Natural killer cell (primary cell): ENCODE data around the gene ERBIN. TPM values are rescaled to one million over a fixed set of nuclear protein-coding genes. Genes with fewer than 3 reads are reported as not detected.

Experiments
- ATAC-seq, 3 donors: fragments of 150-1000 bp in 2 of 3; fragments of 200-7000 bp in 1 of 3; cut with Tn5 transposase; 1 replicate in 1 of 3; 2 replicates in 2 of 3; pipeline ENCODE4 v1.10.0; 2021; ENCODE audit warnings: mild to moderate bottlenecking in 2 of 3, moderate library complexity in 2 of 3
- DNase-seq, 2 donors: peaks; one replicate each; pipeline versions ENCODE4 v3.0.0 to v3.0.0-alpha.2; 2013 to 2021; ENCODE audit warnings: mixed read lengths in 1 of 2
- H3K27ac ChIP-seq: one replicate; pipeline ENCODE4 v1.5.1; 2013; ENCODE audit warnings: mild to moderate bottlenecking, low read length
- H3K27me3 ChIP-seq: one replicate; pipeline ENCODE4 v1.6.1; 2013; ENCODE audit warnings: low read length; ENCODE audit not compliant: control insufficient read depth, insufficient read depth
- H3K36me3 ChIP-seq: one replicate; pipeline ENCODE4 v1.6.1; 2013; ENCODE audit warnings: low read length; ENCODE audit not compliant: control insufficient read depth, insufficient read depth
- H3K4me1 ChIP-seq: one replicate; pipeline ENCODE4 v1.6.1; 2013; ENCODE audit warnings: low read length; ENCODE audit not compliant: control insufficient read depth, insufficient read depth
- H3K4me3 ChIP-seq: one replicate; pipeline ENCODE4 v1.5.1; 2013; ENCODE audit warnings: low read length
- H3K9me3 ChIP-seq: one replicate; pipeline ENCODE4 v1.6.1; 2013; ENCODE audit warnings: low read length; ENCODE audit not compliant: control insufficient read depth, insufficient read depth
- H3K27ac Mint-ChIP-seq, 2 donors: one replicate each; pipeline ENCODE4 v1.8.0; 2022; ENCODE audit warnings: mild to moderate bottlenecking in 2 of 2, mixed read lengths in 2 of 2, moderate library complexity in 1 of 2
- H3K27me3 Mint-ChIP-seq, 2 donors: one replicate each; pipeline ENCODE4 v1.8.0; 2022; ENCODE audit warnings: low read depth in 2 of 2, mixed read lengths in 2 of 2
- H3K36me3 Mint-ChIP-seq: one replicate; pipeline ENCODE4 v1.8.0; 2022; ENCODE audit warnings: mixed read lengths
- H3K4me1 Mint-ChIP-seq, 2 donors: one replicate each; pipeline ENCODE4 v1.8.0; 2022; ENCODE audit warnings: mixed read lengths in 2 of 2
- H3K4me3 Mint-ChIP-seq: one replicate; pipeline ENCODE4 v1.8.0; 2022; ENCODE audit warnings: mild to moderate bottlenecking, moderate library complexity, mixed read lengths
- H3K9me3 Mint-ChIP-seq, 2 donors: one replicate each; pipeline ENCODE4 v1.8.0; 2022; ENCODE audit warnings: mixed read lengths in 2 of 2
- CTCF ChIP-seq: fragments of 200-600 bp; IDR thresholded peaks from one replicate; pipeline ENCODE4 v1.8.0; 2022; ENCODE audit warnings: antibody characterized with exemption
- WGBS: methylation state at CpG from one replicate; pipeline ENCODE4 v1.1.7; 2013; ENCODE audit warnings: missing lambda C conversion rate; ENCODE audit not compliant: insufficient coverage; 5-methylcytosine and 5-hydroxymethylcytosine counted together
- intact Hi-C: fragments of 100-400 bp; cut with micrococcal nuclease; formaldehyde crosslinking; loops from one replicate; pipeline ENCODE4 v1.14.2; 2022
- total RNA-seq, 4 donors: library from RNA; stranded (reverse); fragments of 120-200 nt in 1 of 4; gene quantifications; one replicate each; pipeline versions ENCODE4 v1.2.3 to v1.2.4, GENCODE V29; 2013 to 2022

Gene ERBIN
- total RNA-seq, 3 donors from 2014 or later (not counting 1 experiment from before 2014, with no cell fraction given) = 153 to 171 (median 166) TPM

- Mint-ChIP-seq H3K9me3 (no peaks in the 10 kb centered on the region), H3K4me1 (peaks cover 51 to 58% of the 10 kb centered on the region in 2 donors), H3K27ac (peak overlapping the region; percentile 52 to 56), H3K36me3 (no peaks in the 10 kb centered on the region), H3K27me3 (no peaks in the 10 kb centered on the region), H3K4me3 (no peak overlapping the region)
- Histone ChIP-seq H3K9me3 (no peaks in the 10 kb centered on the region), H3K27ac (no peak overlapping the region), H3K4me3 (no peak overlapping the region), H3K27me3 (no peaks in the 10 kb centered on the region), H3K4me1 (no peaks in the 10 kb centered on the region), H3K36me3 (peaks cover 15% of the 10 kb centered on the region)
- no peak for ATAC-seq
- TF ChIP-seq CTCF = no peak
- no peak for DNase-seq
- 100% methylated on average over 5 of the region's 6 CpGs for WGBS
- intact Hi-C loops = loop anchor here (10.0 kb wide), 1 partner anchor 251 kb away; no protein-coding TSS in a partner anchor
Measured at GRCh38 chr5:66015196-66015960, 89.0 kb downstream of the ERBIN start.

GRCh38 chr5:66021585-66021984 is 95.2 kb downstream of the ERBIN start:
- no peak for TF ChIP-seq CTCF
- 100% methylated on average over 1 of the region's 1 CpG for WGBS
- no peak overlapping the region for H3K27ac ChIP-seq
- H3K27me3 ChIP-seq = no peaks in the 10 kb centered on the region
- no peak overlapping the region for H3K4me3 Mint-ChIP-seq
- no peaks in the 10 kb centered on the region for H3K9me3 ChIP-seq
- H3K9me3 Mint-ChIP-seq = no peaks in the 10 kb centered on the region
- intact Hi-C loops = no loop called here
- no peak overlapping the region for H3K4me3 ChIP-seq
- no peaks in the 10 kb centered on the region for H3K4me1 ChIP-seq
- peaks cover 33% of the 10 kb centered on the region for H3K36me3 ChIP-seq
- H3K27me3 Mint-ChIP-seq = no peaks in the 10 kb centered on the region
- no peak for DNase-seq
- H3K36me3 Mint-ChIP-seq = no peaks in the 10 kb centered on the region
- no peak for ATAC-seq
- peaks cover 30 to 35% of the 10 kb centered on the region in 2 donors for H3K4me1 Mint-ChIP-seq
- H3K27ac Mint-ChIP-seq = peak overlapping the region; percentile 7 to 50

GRCh38 chr5:66039296-66039695 is 112.9 kb downstream of the ERBIN start:
- intact Hi-C loops = no loop called here
- Histone ChIP-seq H3K9me3 (no peaks in the 10 kb centered on the region), H3K27ac (no peak overlapping the region), H3K4me1 (no peaks in the 10 kb centered on the region), H3K4me3 (no peak overlapping the region), H3K27me3 (no peaks in the 10 kb centered on the region), H3K36me3 (peaks cover 74% of the 10 kb centered on the region)
- WGBS = no CpG with 5 or more reads among the region's 1 CpG
- H3K4me1 Mint-ChIP-seq = peaks cover 29 to 34% of the 10 kb centered on the region in 2 donors
- no peak overlapping the region for H3K27ac Mint-ChIP-seq
- no peak for DNase-seq
- H3K27me3 Mint-ChIP-seq = no peaks in the 10 kb centered on the region
- no peaks in the 10 kb centered on the region for H3K9me3 Mint-ChIP-seq
- no peak for ATAC-seq
- no peak for TF ChIP-seq CTCF
- H3K36me3 Mint-ChIP-seq = peaks cover 10% of the 10 kb centered on the region
- H3K4me3 Mint-ChIP-seq = no peak overlapping the region
